ENCODE data around the gene RAB14. TPM values are rescaled to one million over a fixed set of nuclear protein-coding genes. Genes with fewer than 3 reads are reported as not detected.

Gene RAB14
- polyA plus RNA-seq, 1 of the 3 experiments (the other 2 are of a cell fraction) = 17.4 TPM

GRCh38 chr9:121239851-121240250 is 38.2 kb upstream of the RAB14 start:
- ChIA-PET POLR2A (no interaction called here), CTCF (interaction anchor here (1.6 kb wide), 1 partner anchor 80 kb away, joined by 3 read pairs; no protein-coding TSS in a partner anchor)
- WGBS (ENCODE audit: low lambda C conversion rate) = 95% methylated on average over 5 of the region's 5 CpGs
- peaks cover 6% of the 10 kb centered on the region; the same call in 1 of the 2 replicates for H3K9me3 ChIP-seq
- no peaks in the 10 kb centered on the region for H3K27me3 ChIP-seq (ENCODE audit: insufficient read depth)
- H3K4me3 ChIP-seq (ENCODE audit: low read depth in 2 of 2, low read length in 1 of 2) = no peak overlapping the region
- H3K36me3 ChIP-seq (replicated peaks in 1 of 2; ENCODE audit: control insufficient read depth in 1 of 2, insufficient read depth in 2 of 2, low read length in 1 of 2) = no peaks in the 10 kb centered on the region
- H3F3A ChIP-seq (replicated peaks; ENCODE audit: insufficient read depth) = peaks cover 2% of the 10 kb centered on the region
- TF ChIP-seq FOSL2 (IDR thresholded peaks at IDR 0.05; ENCODE audit: borderline replicate concordance, low read depth) (no peak), SIN3A (IDR thresholded peaks at IDR 0.05; ENCODE audit: borderline replicate concordance, low read depth, low read length) (no peak), TAF1 (IDR thresholded peaks at IDR 0.05; ENCODE audit: borderline replicate concordance, low read depth, low read length) (no peak), EP300 (IDR thresholded peaks at IDR 0.05; ENCODE audit: borderline replicate concordance in 1 of 2, low read depth in 1 of 2, low read length in 1 of 2) (no peak), MXI1 (IDR thresholded peaks at IDR 0.05; ENCODE audit: low read depth, low read length) (no peak), NRF1 (IDR thresholded peaks at IDR 0.05; ENCODE audit: low read depth, low read length) (no peak), SMC3 (IDR thresholded peaks at IDR 0.05; ENCODE audit: low read depth, low read length) (no peak), GABPA (IDR thresholded peaks at IDR 0.05; ENCODE audit: low read depth) (no peak), FOXJ3 (CRISPR knock-in tag; IDR thresholded peaks at IDR 0.05) (no peak), TCF12 (IDR thresholded peaks at IDR 0.05) (no peak), RFX5 (IDR thresholded peaks at IDR 0.05; ENCODE audit: low read length) (no peak), YY1 (IDR thresholded peaks at IDR 0.05; ENCODE audit: low read depth) (no peak), RAD21 (IDR thresholded peaks at IDR 0.05; ENCODE audit: low read length) (no peak)
- TF ChIP-seq, protein P1, sequence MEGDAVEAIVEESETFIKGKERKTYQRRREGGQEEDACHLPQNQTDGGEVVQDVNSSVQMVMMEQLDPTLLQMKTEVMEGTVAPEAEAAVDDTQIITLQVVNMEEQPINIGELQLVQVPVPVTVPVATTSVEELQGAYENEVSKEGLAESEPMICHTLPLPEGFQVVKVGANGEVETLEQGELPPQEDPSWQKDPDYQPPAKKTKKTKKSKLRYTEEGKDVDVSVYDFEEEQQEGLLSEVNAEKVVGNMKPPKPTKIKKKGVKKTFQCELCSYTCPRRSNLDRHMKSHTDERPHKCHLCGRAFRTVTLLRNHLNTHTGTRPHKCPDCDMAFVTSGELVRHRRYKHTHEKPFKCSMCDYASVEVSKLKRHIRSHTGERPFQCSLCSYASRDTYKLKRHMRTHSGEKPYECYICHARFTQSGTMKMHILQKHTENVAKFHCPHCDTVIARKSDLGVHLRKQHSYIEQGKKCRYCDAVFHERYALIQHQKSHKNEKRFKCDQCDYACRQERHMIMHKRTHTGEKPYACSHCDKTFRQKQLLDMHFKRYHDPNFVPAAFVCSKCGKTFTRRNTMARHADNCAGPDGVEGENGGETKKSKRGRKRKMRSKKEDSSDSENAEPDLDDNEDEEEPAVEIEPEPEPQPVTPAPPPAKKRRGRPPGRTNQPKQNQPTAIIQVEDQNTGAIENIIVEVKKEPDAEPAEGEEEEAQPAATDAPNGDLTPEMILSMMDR (IDR thresholded peaks at IDR 0.05) = no peak
- H2AFZ ChIP-seq (ENCODE audit: low read depth) = no peak overlapping the region
- H3K9me2 ChIP-seq = no peaks in the 10 kb centered on the region
- H3K79me2 ChIP-seq (ENCODE audit: insufficient read depth) = no peaks in the 10 kb centered on the region
- no peak overlapping the region for H3K9ac ChIP-seq
- H3K27ac ChIP-seq (ENCODE audit: low read depth in 2 of 2, low read length in 1 of 2) = no peak overlapping the region
- DNase-seq = no peak
- no peak overlapping the region for H3K4me2 ChIP-seq
- H4K20me1 ChIP-seq (ENCODE audit: insufficient read depth) = no peaks in the 10 kb centered on the region
- no peaks in the 10 kb centered on the region for H3K4me1 ChIP-seq (ENCODE audit: control insufficient read depth in 1 of 2, insufficient read depth in 2 of 2, low read depth in 1 of 2, low read length in 1 of 2)

- peaks cover 2% of the 10 kb centered on the region for H3F3A ChIP-seq (replicated peaks; ENCODE audit: insufficient read depth)
- H3K4me1 ChIP-seq (ENCODE audit: control insufficient read depth in 1 of 2, insufficient read depth in 2 of 2, low read depth in 1 of 2, low read length in 1 of 2) = peaks cover 2 to 6% of the 10 kb centered on the region in 2 experiments; a peak in 2 of 4 replicates
- H2AFZ ChIP-seq (ENCODE audit: low read depth) = no peak overlapping the region
- no peak overlapping the region for H3K27ac ChIP-seq (ENCODE audit: low read depth in 2 of 2, low read length in 1 of 2)
- DNase-seq = no peak
- H3K4me2 ChIP-seq = no peak overlapping the region
- H4K20me1 ChIP-seq (ENCODE audit: insufficient read depth) = no peaks in the 10 kb centered on the region
- POLR2A ChIA-PET = no interaction called here
- no peak overlapping the region for H3K4me3 ChIP-seq (ENCODE audit: low read depth in 2 of 2, low read length in 1 of 2)
- TF ChIP-seq, protein P1 (IDR thresholded peaks at IDR 0.05) = no peak
- no peak for TF ChIP-seq NRF1 (IDR thresholded peaks at IDR 0.05; ENCODE audit: low read depth, low read length)
- TF ChIP-seq, protein P2, sequence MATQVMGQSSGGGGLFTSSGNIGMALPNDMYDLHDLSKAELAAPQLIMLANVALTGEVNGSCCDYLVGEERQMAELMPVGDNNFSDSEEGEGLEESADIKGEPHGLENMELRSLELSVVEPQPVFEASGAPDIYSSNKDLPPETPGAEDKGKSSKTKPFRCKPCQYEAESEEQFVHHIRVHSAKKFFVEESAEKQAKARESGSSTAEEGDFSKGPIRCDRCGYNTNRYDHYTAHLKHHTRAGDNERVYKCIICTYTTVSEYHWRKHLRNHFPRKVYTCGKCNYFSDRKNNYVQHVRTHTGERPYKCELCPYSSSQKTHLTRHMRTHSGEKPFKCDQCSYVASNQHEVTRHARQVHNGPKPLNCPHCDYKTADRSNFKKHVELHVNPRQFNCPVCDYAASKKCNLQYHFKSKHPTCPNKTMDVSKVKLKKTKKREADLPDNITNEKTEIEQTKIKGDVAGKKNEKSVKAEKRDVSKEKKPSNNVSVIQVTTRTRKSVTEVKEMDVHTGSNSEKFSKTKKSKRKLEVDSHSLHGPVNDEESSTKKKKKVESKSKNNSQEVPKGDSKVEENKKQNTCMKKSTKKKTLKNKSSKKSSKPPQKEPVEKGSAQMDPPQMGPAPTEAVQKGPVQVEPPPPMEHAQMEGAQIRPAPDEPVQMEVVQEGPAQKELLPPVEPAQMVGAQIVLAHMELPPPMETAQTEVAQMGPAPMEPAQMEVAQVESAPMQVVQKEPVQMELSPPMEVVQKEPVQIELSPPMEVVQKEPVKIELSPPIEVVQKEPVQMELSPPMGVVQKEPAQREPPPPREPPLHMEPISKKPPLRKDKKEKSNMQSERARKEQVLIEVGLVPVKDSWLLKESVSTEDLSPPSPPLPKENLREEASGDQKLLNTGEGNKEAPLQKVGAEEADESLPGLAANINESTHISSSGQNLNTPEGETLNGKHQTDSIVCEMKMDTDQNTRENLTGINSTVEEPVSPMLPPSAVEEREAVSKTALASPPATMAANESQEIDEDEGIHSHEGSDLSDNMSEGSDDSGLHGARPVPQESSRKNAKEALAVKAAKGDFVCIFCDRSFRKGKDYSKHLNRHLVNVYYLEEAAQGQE (IDR thresholded peaks at IDR 0.05; ENCODE audit: low read depth, low read length) = no peak
- no peak for TF ChIP-seq EZH2phosphoT487 (IDR thresholded peaks at IDR 0.05; ENCODE audit: borderline replicate concordance, low read depth)
- no peaks in the 10 kb centered on the region for H3K9me2 ChIP-seq
- no peaks in the 10 kb centered on the region for H3K27me3 ChIP-seq (ENCODE audit: insufficient read depth)
- H3K9ac ChIP-seq = no peak overlapping the region
- CTCF ChIA-PET = interaction anchor here (1.3 to 1.6 kb wide), 2 partner anchors 39 to 81 kb away, joined by 3 read pairs; no protein-coding TSS in a partner anchor
- H3K79me2 ChIP-seq (ENCODE audit: insufficient read depth) = no peaks in the 10 kb centered on the region
- no peaks in the 10 kb centered on the region for H3K36me3 ChIP-seq (replicated peaks in 1 of 2; ENCODE audit: control insufficient read depth in 1 of 2, insufficient read depth in 2 of 2, low read length in 1 of 2)
- no peaks in the 10 kb centered on the region for H3K9me3 ChIP-seq
- 61% methylated on average over 3 of the region's 3 CpGs for WGBS (ENCODE audit: low lambda C conversion rate)
Measured at GRCh38 chr9:121239071-121239470, 37.4 kb upstream of the RAB14 start.

All from SK-N-SH (cell line).